NCI-H1105 treated with DMSO at 0.1 percent for 48 hours (cell line): ENCODE results near the gene RBM45.

Experiments used
- DNase-seq: peaks from one replicate; lab custom pipeline; 2025; lab: John Stamatoyannopoulos, UW

The RBM45 gene

DNA sequence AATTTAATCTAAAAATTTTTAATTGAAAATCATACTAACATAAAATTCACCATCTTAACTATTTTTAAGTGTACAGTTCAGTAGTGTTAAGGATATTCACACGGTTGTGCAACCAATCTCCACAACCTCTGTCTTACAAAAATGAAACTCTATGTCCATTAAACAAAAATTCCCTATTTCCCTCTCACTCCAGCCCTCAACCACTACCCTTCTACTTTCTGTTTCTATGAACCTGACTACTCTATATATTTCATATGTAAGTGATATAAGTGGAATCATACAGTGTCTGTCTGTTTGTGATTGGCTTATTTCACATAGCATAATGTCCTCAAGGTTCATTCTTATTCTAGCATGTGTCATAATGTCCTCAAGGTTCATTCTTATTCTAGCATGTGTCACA is 47.7 kb downstream of the RBM45 start:
- no peak for DNase-seq

DNA sequence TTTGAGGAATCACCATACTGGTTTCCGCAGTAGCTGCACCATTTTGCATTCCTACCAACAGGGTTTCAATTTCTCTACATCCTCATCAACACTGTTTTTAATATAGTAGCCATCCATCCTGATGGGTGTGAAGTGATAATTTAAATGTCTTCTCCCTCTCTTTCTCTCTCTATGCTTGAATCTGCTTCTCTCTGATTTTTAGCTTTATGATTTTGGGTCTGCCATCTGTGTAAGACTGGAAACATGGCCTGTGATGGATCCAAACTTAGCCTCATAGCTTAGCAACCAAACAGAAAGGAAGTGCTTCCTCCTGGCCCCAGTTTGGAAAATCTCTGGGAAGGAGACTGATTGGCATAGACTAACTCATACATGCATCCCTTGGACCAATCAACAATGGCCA is 48.4 kb downstream of the RBM45 start:
- no peak for DNase-seq

DNA sequence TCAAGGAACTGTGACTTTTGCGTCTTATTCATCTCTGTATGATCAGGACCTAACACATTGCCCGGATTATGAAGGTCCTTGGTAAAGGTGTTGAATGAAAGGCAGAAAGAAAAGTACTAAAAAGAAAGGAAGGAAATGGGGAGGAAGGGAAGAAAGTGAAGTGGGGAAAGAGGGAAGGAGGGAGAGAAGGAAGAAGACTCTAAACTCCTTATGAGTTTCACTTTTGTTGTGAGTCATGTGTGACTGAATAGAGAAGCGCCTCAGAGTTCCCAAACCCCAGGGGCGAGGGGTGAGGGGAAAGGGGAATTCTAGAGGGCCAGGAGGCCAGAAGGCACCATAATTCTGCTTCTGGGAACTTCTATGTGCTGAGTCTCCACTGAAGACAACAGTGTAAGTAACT is 51.2 kb downstream of the RBM45 start:
- DNase-seq: no peak

DNA sequence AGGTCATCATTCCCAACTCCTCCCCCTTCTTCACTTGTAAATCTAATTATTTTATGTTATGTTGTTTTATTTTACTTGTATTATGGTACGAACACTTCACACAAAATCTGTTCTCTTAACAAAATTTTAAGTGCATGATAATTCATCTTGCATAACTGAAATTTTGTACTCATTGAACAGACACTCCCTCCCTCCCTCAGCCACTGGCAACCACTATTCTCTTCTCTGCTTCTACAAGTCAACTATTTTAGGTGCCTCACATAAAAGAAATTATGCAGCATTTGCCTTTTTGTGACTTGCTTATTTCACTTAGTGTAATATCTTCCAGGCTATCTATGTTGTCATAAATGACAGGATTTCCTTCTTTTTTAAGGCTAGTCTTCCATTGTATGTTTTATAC is 51.7 kb downstream of the RBM45 start:
- DNase-seq: no peak

DNA sequence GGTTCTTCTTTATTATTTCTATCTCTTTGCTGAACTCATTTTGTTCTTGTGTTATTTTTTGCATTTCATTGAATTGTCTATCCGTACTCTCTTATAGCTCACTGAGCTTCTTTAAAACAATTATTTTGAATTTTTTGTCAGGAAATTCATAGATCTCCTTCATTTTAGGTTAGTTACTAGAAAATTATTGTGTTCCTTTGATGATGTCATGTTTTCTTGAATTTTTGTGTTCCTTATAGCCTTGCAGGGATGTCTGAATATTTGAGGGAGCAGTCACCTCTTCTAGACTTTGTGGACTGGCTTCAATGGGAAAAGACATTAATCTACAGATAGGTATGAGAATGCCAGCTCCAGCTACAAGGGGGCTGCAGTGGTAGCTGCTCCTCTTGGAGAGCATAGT is 61.4 kb downstream of the RBM45 start:
- no peak for DNase-seq

DNA sequence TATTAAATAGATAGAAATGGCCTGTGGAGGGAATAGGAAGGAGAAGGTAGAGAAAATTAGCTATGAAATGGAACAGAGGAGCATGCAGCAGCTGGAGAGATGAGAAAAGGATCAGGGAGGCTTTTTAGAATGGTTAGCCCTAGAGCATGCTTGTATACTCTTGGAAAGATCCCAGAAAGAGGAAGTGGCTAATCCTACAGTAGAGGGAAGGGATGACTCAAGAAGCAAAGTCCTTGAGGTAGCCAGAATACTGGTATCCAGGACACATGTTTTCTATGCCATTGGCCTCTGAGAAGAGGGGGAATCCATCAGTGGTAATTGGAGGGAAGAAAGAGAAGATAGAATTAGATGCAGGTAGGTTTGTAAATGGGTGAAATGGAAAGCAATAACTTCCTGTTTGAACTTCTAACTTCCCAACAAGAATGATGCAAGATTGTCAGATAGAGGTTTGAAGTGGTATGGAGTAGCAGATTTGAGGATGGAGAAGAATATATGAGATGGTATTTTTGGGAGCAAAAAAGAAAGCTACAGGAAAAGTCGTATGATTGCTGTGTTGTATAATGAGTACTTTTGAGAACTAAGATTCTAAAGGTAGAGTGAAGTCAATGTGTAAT is 64.9 kb downstream of the RBM45 start:
- no peak for DNase-seq
